ENCODE results near the gene VCL. TPM values are rescaled to one million over a fixed set of nuclear protein-coding genes. Genes with fewer than 3 reads are reported as not detected.

Gene VCL
- total RNA-seq, 1 donor from 2014 or later = 42.1 TPM

DNA sequence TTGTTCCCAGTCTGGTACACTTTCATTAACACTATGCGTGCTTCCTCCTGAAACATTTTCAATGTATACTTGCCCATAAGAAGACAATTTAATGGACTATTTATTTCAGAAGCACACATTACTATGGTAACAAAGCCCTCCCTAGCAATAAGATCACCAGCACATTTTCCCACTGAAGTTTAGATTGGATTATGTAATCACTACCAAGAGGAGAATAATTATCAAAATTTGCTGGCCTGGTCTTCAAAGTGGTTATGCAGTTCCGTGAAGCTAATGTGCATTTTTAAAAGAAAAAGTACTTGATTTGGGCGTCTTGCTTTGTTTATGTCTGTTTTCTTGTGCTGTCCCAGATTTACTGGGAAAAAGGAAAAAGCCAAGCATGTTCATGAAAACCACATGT is 90.8 kb downstream of the VCL start:
- TF ChIP-seq, protein P1, sequence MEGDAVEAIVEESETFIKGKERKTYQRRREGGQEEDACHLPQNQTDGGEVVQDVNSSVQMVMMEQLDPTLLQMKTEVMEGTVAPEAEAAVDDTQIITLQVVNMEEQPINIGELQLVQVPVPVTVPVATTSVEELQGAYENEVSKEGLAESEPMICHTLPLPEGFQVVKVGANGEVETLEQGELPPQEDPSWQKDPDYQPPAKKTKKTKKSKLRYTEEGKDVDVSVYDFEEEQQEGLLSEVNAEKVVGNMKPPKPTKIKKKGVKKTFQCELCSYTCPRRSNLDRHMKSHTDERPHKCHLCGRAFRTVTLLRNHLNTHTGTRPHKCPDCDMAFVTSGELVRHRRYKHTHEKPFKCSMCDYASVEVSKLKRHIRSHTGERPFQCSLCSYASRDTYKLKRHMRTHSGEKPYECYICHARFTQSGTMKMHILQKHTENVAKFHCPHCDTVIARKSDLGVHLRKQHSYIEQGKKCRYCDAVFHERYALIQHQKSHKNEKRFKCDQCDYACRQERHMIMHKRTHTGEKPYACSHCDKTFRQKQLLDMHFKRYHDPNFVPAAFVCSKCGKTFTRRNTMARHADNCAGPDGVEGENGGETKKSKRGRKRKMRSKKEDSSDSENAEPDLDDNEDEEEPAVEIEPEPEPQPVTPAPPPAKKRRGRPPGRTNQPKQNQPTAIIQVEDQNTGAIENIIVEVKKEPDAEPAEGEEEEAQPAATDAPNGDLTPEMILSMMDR (IDR thresholded peaks at IDR 0.05; ENCODE audit: partially characterized antibody, unreplicated experiment) = no peak
- H3K36me3 Mint-ChIP-seq (ENCODE audit: unreplicated experiment) = no peaks in the 10 kb centered on the region
- H3K27me3 Mint-ChIP-seq (ENCODE audit: unreplicated experiment) = no peaks in the 10 kb centered on the region
- no peaks in the 10 kb centered on the region for H3K4me1 Mint-ChIP-seq (ENCODE audit: low read depth, unreplicated experiment)
- H3K4me3 Mint-ChIP-seq (ENCODE audit: unreplicated experiment) = no peak overlapping the region
- no peak for DNase-seq
- no peak overlapping the region for H3K27ac Mint-ChIP-seq (ENCODE audit: unreplicated experiment)
- no peaks in the 10 kb centered on the region for H3K9me3 Mint-ChIP-seq (ENCODE audit: unreplicated experiment)

DNA sequence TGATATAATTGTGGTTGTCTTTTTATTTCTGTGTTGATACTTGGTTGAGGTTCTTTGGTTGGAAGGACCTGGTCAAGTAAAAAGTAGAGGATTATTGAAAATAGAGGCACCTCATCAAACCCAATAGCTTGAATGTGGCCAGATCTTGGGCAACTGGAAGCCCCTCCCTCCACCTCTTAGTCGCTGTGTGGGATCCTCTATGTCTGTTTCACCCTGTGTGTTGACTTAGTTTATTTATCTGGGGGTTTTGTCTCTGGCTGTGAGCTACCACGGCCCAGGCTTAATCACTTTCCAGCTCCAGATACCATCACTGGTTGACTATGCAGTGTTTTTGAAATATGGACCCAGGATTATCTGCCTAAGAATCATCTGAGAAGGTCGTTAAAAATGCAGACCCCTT is 94.5 kb downstream of the VCL start:
- TF ChIP-seq, protein P1 (IDR thresholded peaks at IDR 0.05; ENCODE audit: partially characterized antibody, unreplicated experiment) = no peak
- H3K4me1 Mint-ChIP-seq (ENCODE audit: low read depth, unreplicated experiment) = no peaks in the 10 kb centered on the region

DNA sequence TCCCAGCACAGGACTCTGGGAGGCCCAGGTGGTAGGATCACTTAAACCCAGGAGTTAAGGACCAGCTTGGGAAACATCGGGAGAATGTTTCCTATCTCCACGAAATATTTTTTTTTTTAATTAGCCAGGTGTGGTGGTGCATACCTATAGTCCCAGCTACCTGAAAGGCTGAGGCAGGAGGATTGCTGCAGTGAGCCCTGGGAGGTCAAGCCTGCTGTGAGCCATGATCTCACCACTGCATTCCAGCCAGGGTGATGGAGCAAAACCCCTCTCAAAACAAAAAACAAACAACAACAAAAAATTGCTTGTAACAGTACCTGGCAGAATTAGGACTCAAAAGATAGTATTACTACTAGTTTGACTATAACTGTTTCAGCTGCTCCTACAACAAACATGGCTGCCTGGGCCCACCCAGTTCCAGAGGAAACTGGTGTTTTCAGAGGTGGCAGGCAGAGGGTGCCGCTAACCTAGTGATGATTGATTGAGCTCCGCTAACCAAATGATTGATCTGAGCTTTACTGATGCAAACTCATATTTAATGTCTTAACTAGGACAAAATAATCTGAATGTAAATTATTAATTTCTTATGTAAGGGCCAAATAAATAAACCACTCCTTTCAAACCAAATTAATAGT is 95.7 kb downstream of the VCL start:
- H3K36me3 Mint-ChIP-seq (ENCODE audit: unreplicated experiment) = no peaks in the 10 kb centered on the region
- no peaks in the 10 kb centered on the region for H3K9me3 Mint-ChIP-seq (ENCODE audit: unreplicated experiment)
- peaks cover 2% of the 10 kb centered on the region for H3K27me3 Mint-ChIP-seq (ENCODE audit: unreplicated experiment)
- no peak overlapping the region for H3K4me3 Mint-ChIP-seq (ENCODE audit: unreplicated experiment)
- H3K27ac Mint-ChIP-seq (ENCODE audit: unreplicated experiment) = no peak overlapping the region
- no peaks in the 10 kb centered on the region for H3K4me1 Mint-ChIP-seq (ENCODE audit: low read depth, unreplicated experiment)
- no peak for DNase-seq
- TF ChIP-seq, protein P1 (IDR thresholded peaks at IDR 0.05; ENCODE audit: partially characterized antibody, unreplicated experiment) = no peak

More for the DNA sequence above, 94.5 kb downstream of the VCL start:
- DNase-seq = no peak
- no peak overlapping the region for H3K27ac Mint-ChIP-seq (ENCODE audit: unreplicated experiment)
- no peaks in the 10 kb centered on the region for H3K9me3 Mint-ChIP-seq (ENCODE audit: unreplicated experiment)
- no peaks in the 10 kb centered on the region for H3K36me3 Mint-ChIP-seq (ENCODE audit: unreplicated experiment)
- H3K4me3 Mint-ChIP-seq (ENCODE audit: unreplicated experiment) = no peak overlapping the region
- H3K27me3 Mint-ChIP-seq (ENCODE audit: unreplicated experiment) = no peaks in the 10 kb centered on the region

DNA sequence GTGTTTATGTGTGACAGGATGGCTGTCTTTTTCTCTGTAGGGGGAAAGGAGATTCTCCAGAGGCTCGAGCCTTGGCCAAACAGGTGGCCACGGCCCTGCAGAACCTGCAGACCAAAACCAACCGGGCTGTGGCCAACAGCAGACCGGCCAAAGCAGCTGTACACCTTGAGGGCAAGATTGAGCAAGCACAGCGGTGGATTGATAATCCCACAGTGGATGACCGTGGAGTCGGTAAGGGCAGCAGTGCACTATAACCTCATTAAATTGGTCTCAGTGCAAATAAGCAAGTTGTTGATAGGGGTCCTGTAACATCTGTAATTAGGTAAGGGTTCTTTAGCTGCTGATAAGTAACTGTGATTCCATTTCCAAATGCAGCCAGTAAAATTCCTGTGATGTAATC is 96.3 kb downstream of the VCL start:
- Mint-ChIP-seq H3K4me3 (ENCODE audit: unreplicated experiment) (no peak overlapping the region), H3K27me3 (ENCODE audit: unreplicated experiment) (peaks cover 2% of the 10 kb centered on the region), H3K27ac (ENCODE audit: unreplicated experiment) (no peak overlapping the region), H3K4me1 (ENCODE audit: low read depth, unreplicated experiment) (no peaks in the 10 kb centered on the region), H3K36me3 (ENCODE audit: unreplicated experiment) (no peaks in the 10 kb centered on the region), H3K9me3 (ENCODE audit: unreplicated experiment) (no peaks in the 10 kb centered on the region)
- no peak for DNase-seq
- TF ChIP-seq, protein P1 (IDR thresholded peaks at IDR 0.05; ENCODE audit: partially characterized antibody, unreplicated experiment) = no peak

DNA sequence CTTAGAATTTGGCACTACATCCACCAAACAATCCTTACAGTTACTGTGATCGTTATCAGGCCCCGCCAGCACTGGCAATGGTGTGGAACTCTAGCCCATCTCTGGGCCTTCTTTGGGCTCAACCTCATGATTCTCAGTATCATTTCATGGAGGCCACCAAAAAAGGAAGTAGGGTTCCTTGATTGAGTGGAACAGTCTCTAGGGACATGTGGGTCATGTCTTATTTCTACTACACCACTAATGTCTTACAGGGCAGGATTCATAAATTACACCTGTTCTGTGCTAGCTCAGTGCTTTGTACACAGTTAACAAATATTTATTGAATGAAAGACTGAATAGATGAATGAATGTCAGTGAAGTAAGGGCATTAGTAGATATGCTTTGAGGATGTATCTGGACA is 98.9 kb downstream of the VCL start:
- H3K27me3 Mint-ChIP-seq (ENCODE audit: unreplicated experiment) = peaks cover 4% of the 10 kb centered on the region
- no peak overlapping the region for H3K4me3 Mint-ChIP-seq (ENCODE audit: unreplicated experiment)
- H3K27ac Mint-ChIP-seq (ENCODE audit: unreplicated experiment) = no peak overlapping the region
- H3K9me3 Mint-ChIP-seq (ENCODE audit: unreplicated experiment) = no peaks in the 10 kb centered on the region
- H3K36me3 Mint-ChIP-seq (ENCODE audit: unreplicated experiment) = no peaks in the 10 kb centered on the region
- TF ChIP-seq, protein P1 (IDR thresholded peaks at IDR 0.05; ENCODE audit: partially characterized antibody, unreplicated experiment) = no peak
- no peaks in the 10 kb centered on the region for H3K4me1 Mint-ChIP-seq (ENCODE audit: low read depth, unreplicated experiment)
- DNase-seq = no peak

All from glutamatergic neuron (in vitro differentiated cells).